HepG2 (cell line): ENCODE data around the gene SEPTIN11. TPM values are rescaled to one million over a fixed set of nuclear protein-coding genes. Genes with fewer than 3 reads are reported as not detected.

Source experiments
- ELF4 ChIP-seq: sonication (generic); formaldehyde crosslinking; IDR thresholded peaks from 2 replicates; pipeline ENCODE4 v1.5.0; 2020; ENCODE audit warnings: missing genetic modification reagents, mild to moderate bottlenecking, moderate library complexity, borderline replicate concordance
- ERF ChIP-seq: IDR thresholded peaks from 2 replicates; pipeline ENCODE4 v1.6.1; 2018; ENCODE audit warnings: missing biosample characterization, missing genetic modification reagents
- HDAC2 ChIP-seq: sonication (generic); formaldehyde crosslinking; IDR thresholded peaks from 2 replicates; pipeline ENCODE4 v1.4.0; 2020; ENCODE audit warnings: missing genetic modification reagents
- NBN ChIP-seq: fragments of 450-650 bp; conservative IDR thresholded peaks from 2 replicates; pipeline ENCODE4 v1.6.1; 2017
- NFYC ChIP-seq: IDR thresholded peaks from 2 replicates; pipeline ENCODE4 v1.6.1; 2016; ENCODE audit warnings: missing genetic modification reagents, missing compliant biosample characterization
- PATZ1 ChIP-seq: sonication (generic); formaldehyde crosslinking; IDR thresholded peaks from 2 replicates; pipeline ENCODE4 v1.4.0; 2020; ENCODE audit warnings: missing genetic modification reagents
- POLR2A ChIP-seq, 2 experiments: IDR thresholded peaks; 2 replicates each; pipeline ENCODE4 v1.6.1; 2011; ENCODE audit warnings: low read depth in 2 of 2, low read length in 2 of 2, mild to moderate bottlenecking in 1 of 2, moderate library complexity in 1 of 2; ENCODE audit not compliant: insufficient read depth in 1 of 2
- RFXAP ChIP-seq: sonication (generic); formaldehyde crosslinking; IDR thresholded peaks from 2 replicates; pipeline ENCODE4 v1.4.0; 2020; ENCODE audit warnings: missing genetic modification reagents, borderline replicate concordance
- STAG1 ChIP-seq: sonication (generic); formaldehyde crosslinking; IDR thresholded peaks from 2 replicates; pipeline ENCODE4 v1.4.0; 2020; ENCODE audit warnings: missing genetic modification reagents
- TBX2 ChIP-seq: sonication (generic); formaldehyde crosslinking; IDR thresholded peaks from 2 replicates; pipeline ENCODE4 v1.5.0; 2020; ENCODE audit warnings: missing genetic modification reagents, mild to moderate bottlenecking, borderline replicate concordance
- TP53 ChIP-seq: sonication (generic); formaldehyde crosslinking; conservative IDR thresholded peaks from 2 replicates; pipeline ENCODE4 v1.4.0; 2020; ENCODE audit warnings: missing genetic modification reagents
- ZMAT5 ChIP-seq: sonication (generic); formaldehyde crosslinking; IDR thresholded peaks from 2 replicates; pipeline ENCODE4 v1.5.0; 2020; ENCODE audit warnings: mild to moderate bottlenecking, low read depth, missing genetic modification reagents, borderline replicate concordance
- ZNF318 ChIP-seq: sonication (generic); formaldehyde crosslinking; IDR thresholded peaks from 2 replicates; pipeline ENCODE4 v1.4.0; 2020; ENCODE audit warnings: mild to moderate bottlenecking, missing genetic modification reagents
- ZNF460 ChIP-seq: sonication (generic); formaldehyde crosslinking; IDR thresholded peaks from 2 replicates; pipeline ENCODE4 v1.5.1; 2020; ENCODE audit warnings: missing genetic modification reagents, mild to moderate bottlenecking, borderline replicate concordance
- ZNF547 ChIP-seq: sonication (generic); formaldehyde crosslinking; IDR thresholded peaks from 2 replicates; pipeline ENCODE4 v1.5.1; 2020; ENCODE audit warnings: mild to moderate bottlenecking, missing genetic modification reagents
- ZNF639 ChIP-seq: conservative IDR thresholded peaks from 2 replicates; pipeline ENCODE4 v1.6.1; 2018; ENCODE audit warnings: missing genetic modification reagents
- ZNF75D ChIP-seq: sonication (generic); formaldehyde crosslinking; IDR thresholded peaks from 2 replicates; pipeline ENCODE4 v1.8.1; 2023; ENCODE audit warnings: missing genetic modification reagents, mild to moderate bottlenecking, borderline replicate concordance
- ZSCAN25 ChIP-seq: sonication (generic); formaldehyde crosslinking; IDR thresholded peaks from 2 replicates; pipeline ENCODE4 v1.8.0; 2022; ENCODE audit warnings: mild to moderate bottlenecking, missing genetic modification reagents
- polyA plus RNA-seq, 8 experiments: library from polyadenylated mRNA; depleted of rRNA in 3 of 8; stranded (reverse) in 7 of 8; unstranded in 1 of 8; fragments of >200 nt; fragmentation: Illumina TruSeq in 4 of 8; extraction: Trizol in 4 of 8; gene quantifications; 2 replicates each; pipeline versions ENCODE4 v1.2.1 to v1.2.3, GENCODE V29; 2011 to 2016; ENCODE audit warnings: low read depth in 4 of 8, missing spikeins in 1 of 8, mixed read lengths in 1 of 8; ENCODE audit not compliant: insufficient read depth in 1 of 8
- total RNA-seq, 5 experiments: library from RNA; depleted of rRNA; stranded (reverse); fragments of >200 nt; fragmentation: Illumina TruSeq; extraction: Trizol; gene quantifications; 2 replicates each; pipeline ENCODE4 v1.2.3, GENCODE V29; 2016; ENCODE audit warnings: low read depth in 1 of 5

Gene SEPTIN11
- total and polyA plus RNA-seq, 2 of the 13 experiments (the other 11 are each of a cell fraction or from before 2014, with no cell fraction given) = 28.9 to 47.3 TPM

GRCh38 chr4:76949276-76950051 is at the start of gene SEPTIN11 (continued):
- TF ChIP-seq ZNF318 (peak; percentile 29; the same call in 1 of the 2 replicates), ZNF639 (CRISPR knock-in tag) (no peak; the same call in 1 of the 2 replicates), RFXAP (CRISPR knock-in tag) (no peak; the same call in 1 of the 2 replicates), PATZ1 (CRISPR knock-in tag) (peak; percentile 100), POLR2A (IDR thresholded peaks at IDR 0.05; ENCODE audit: insufficient read depth in 1 of 2, low read depth in 2 of 2, low read length in 2 of 2) (peak in 1 of 2 experiments; percentile 91; a peak in 2 of 4 replicates), ZNF547 (CRISPR knock-in tag) (peak; percentile 89), TBX2 (CRISPR knock-in tag) (peak; percentile 40; the same call in 1 of the 2 replicates), ZMAT5 (no peak), ZNF460 (peak; percentile 11; the same call in 1 of the 2 replicates), TP53 (CRISPR knock-in tag) (no peak), NBN (no peak), NFYC (CRISPR knock-in tag) (0 out of 2 replicates have a peak, but pooled peaks have one; percentile 39), ZSCAN25 (CRISPR knock-in tag) (no peak; the same call in 1 of the 2 replicates), ZNF75D (CRISPR knock-in tag) (no peak), HDAC2 (CRISPR knock-in tag) (peak; percentile 12; the same call in 1 of the 2 replicates), ELF4 (CRISPR knock-in tag) (no peak; the same call in 1 of the 2 replicates), ERF (CRISPR knock-in tag) (peak; percentile 70), STAG1 (CRISPR knock-in tag) (peak; percentile 34; the same call in 1 of the 2 replicates)
